Activated naive CD4-positive, alpha-beta T cell treated with anti-CD3 and anti-CD28 coated beads, Interleukin-2, amount 10 ng/mL, durations not matched to agents 7 days and 5 days (primary cell): Measurements from ENCODE around the gene C16orf78.

Experiments
- CTCF ChIA-PET: fragments of 350-600 bp; sonication (Branson Sonifier 250); formaldehyde crosslinking; loops from one replicate; lab custom pipeline; 2021; ENCODE audit warnings: antibody characterized with exemption; lab: Charles Lee
- DNase-seq: peaks from one replicate; pipeline ENCODE4 v3.0.0-alpha.2; 2020
- H3K27ac Mint-ChIP-seq: one replicate; pipeline ENCODE4 v1.8.0; 2021; ENCODE audit warnings: mild to moderate bottlenecking, moderate library complexity, mixed read lengths
- H3K27me3 Mint-ChIP-seq: one replicate; pipeline ENCODE4 v1.8.0; 2021; ENCODE audit warnings: mild to moderate bottlenecking, mixed read lengths
- H3K36me3 Mint-ChIP-seq: one replicate; pipeline ENCODE4 v1.8.0; 2021; ENCODE audit warnings: mixed read lengths
- H3K4me1 Mint-ChIP-seq: one replicate; pipeline ENCODE4 v1.8.0; 2021; ENCODE audit warnings: mixed read lengths
- H3K4me3 Mint-ChIP-seq: one replicate; pipeline ENCODE4 v1.8.0; 2021; ENCODE audit warnings: mild to moderate bottlenecking, moderate library complexity, mixed read lengths
- H3K9me3 Mint-ChIP-seq: one replicate; pipeline ENCODE4 v1.8.0; 2021; ENCODE audit warnings: mixed read lengths

Gene C16orf78

GRCh38 chr16:49416001-49416675 lies 42.5 kb downstream of the C16orf78 start:
- Mint-ChIP-seq H3K4me3 (no peak overlapping the region), H3K9me3 (no peaks in the 10 kb centered on the region)
- CTCF ChIA-PET: no interaction called here

GRCh38 chr16:49417354-49417753 lies 43.8 kb downstream of the C16orf78 start:
- H3K36me3 Mint-ChIP-seq: no peaks in the 10 kb centered on the region
- no peaks in the 10 kb centered on the region for H3K4me1 Mint-ChIP-seq
- CTCF ChIA-PET: interaction anchor here (1.4 to 1.6 kb wide), 2 partner anchors 9 to 176 kb away, joined by 4 to 6 read pairs; no protein-coding TSS in a partner anchor
- DNase-seq: no peak
- no peak overlapping the region for H3K4me3 Mint-ChIP-seq
- no peak overlapping the region for H3K27ac Mint-ChIP-seq
- H3K9me3 Mint-ChIP-seq: no peaks in the 10 kb centered on the region
- H3K27me3 Mint-ChIP-seq: peaks cover 11% of the 10 kb centered on the region

More at GRCh38 chr16:49416001-49416675, 42.5 kb downstream of the C16orf78 start:
- Mint-ChIP-seq H3K4me1 (no peaks in the 10 kb centered on the region), H3K36me3 (no peaks in the 10 kb centered on the region), H3K27ac (no peak overlapping the region), H3K27me3 (peaks cover 8% of the 10 kb centered on the region)
- DNase-seq: no peak

GRCh38 chr16:49419006-49419405 lies 45.4 kb downstream of the C16orf78 start:
- no peak overlapping the region for H3K27ac Mint-ChIP-seq
- peaks cover 7% of the 10 kb centered on the region for H3K27me3 Mint-ChIP-seq
- no peaks in the 10 kb centered on the region for H3K36me3 Mint-ChIP-seq
- H3K9me3 Mint-ChIP-seq: no peaks in the 10 kb centered on the region
- H3K4me3 Mint-ChIP-seq: no peak overlapping the region
- no peak for DNase-seq
- H3K4me1 Mint-ChIP-seq: no peaks in the 10 kb centered on the region
- CTCF ChIA-PET: interaction anchor here (0.6 kb wide), 1 partner anchor 475 kb away, joined by 3 read pairs; no protein-coding TSS in a partner anchor

GRCh38 chr16:49419862-49420261 lies 46.3 kb downstream of the C16orf78 start:
- Mint-ChIP-seq H3K27ac (no peak overlapping the region), H3K9me3 (no peaks in the 10 kb centered on the region), H3K4me3 (no peak overlapping the region), H3K27me3 (peaks cover 13% of the 10 kb centered on the region), H3K4me1 (no peaks in the 10 kb centered on the region), H3K36me3 (no peaks in the 10 kb centered on the region)
- CTCF ChIA-PET: no interaction called here
- no peak for DNase-seq

- Mint-ChIP-seq H3K9me3 (no peaks in the 10 kb centered on the region), H3K27me3 (peaks cover 18% of the 10 kb centered on the region), H3K4me1 (no peaks in the 10 kb centered on the region), H3K36me3 (no peaks in the 10 kb centered on the region), H3K27ac (no peak overlapping the region), H3K4me3 (no peak overlapping the region)
- DNase-seq: no peak
- CTCF ChIA-PET: no interaction called here
Measured at GRCh38 chr16:49422896-49423295, 49.3 kb downstream of the C16orf78 start.

- DNase-seq: no peak
- Mint-ChIP-seq H3K4me3 (no peak overlapping the region), H3K4me1 (no peaks in the 10 kb centered on the region), H3K9me3 (peaks cover 9% of the 10 kb centered on the region), H3K36me3 (no peaks in the 10 kb centered on the region), H3K27me3 (peaks cover 17% of the 10 kb centered on the region), H3K27ac (no peak overlapping the region)
- CTCF ChIA-PET: no interaction called here
Measured at GRCh38 chr16:49424961-49425360, 51.4 kb downstream of the C16orf78 start.

GRCh38 chr16:49427771-49428170 lies 54.2 kb downstream of the C16orf78 start:
- CTCF ChIA-PET: no interaction called here
- H3K9me3 Mint-ChIP-seq: peaks cover 9% of the 10 kb centered on the region
- no peaks in the 10 kb centered on the region for H3K4me1 Mint-ChIP-seq
- H3K27ac Mint-ChIP-seq: no peak overlapping the region
- no peaks in the 10 kb centered on the region for H3K36me3 Mint-ChIP-seq
- peaks cover 13% of the 10 kb centered on the region for H3K27me3 Mint-ChIP-seq
- peak; percentile 2 for DNase-seq
- H3K4me3 Mint-ChIP-seq: no peak overlapping the region

- H3K36me3 Mint-ChIP-seq: no peaks in the 10 kb centered on the region
- no peak overlapping the region for H3K4me3 Mint-ChIP-seq
- peaks cover 13% of the 10 kb centered on the region for H3K27me3 Mint-ChIP-seq
- no peaks in the 10 kb centered on the region for H3K4me1 Mint-ChIP-seq
- H3K9me3 Mint-ChIP-seq: peaks cover 9% of the 10 kb centered on the region
- no peak overlapping the region for H3K27ac Mint-ChIP-seq
- no peak for DNase-seq
- CTCF ChIA-PET: interaction anchor here (0.6 kb wide), 1 partner anchor 429 kb away, joined by 3 read pairs; no protein-coding TSS in a partner anchor
Measured at GRCh38 chr16:49428808-49429207, 55.2 kb downstream of the C16orf78 start.

GRCh38 chr16:49431040-49431439 lies 57.4 kb downstream of the C16orf78 start:
- H3K4me1 Mint-ChIP-seq: no peaks in the 10 kb centered on the region

GRCh38 chr16:49431591-49432290 lies 58.1 kb downstream of the C16orf78 start:
- no peaks in the 10 kb centered on the region for H3K36me3 Mint-ChIP-seq
- CTCF ChIA-PET: interaction anchor here (1.2 kb wide), 1 partner anchor 24 kb away, joined by 3 read pairs; no protein-coding TSS in a partner anchor
- no peak overlapping the region for H3K4me3 Mint-ChIP-seq
- H3K27ac Mint-ChIP-seq: no peak overlapping the region
- no peaks in the 10 kb centered on the region for H3K4me1 Mint-ChIP-seq
- peaks cover 9% of the 10 kb centered on the region for H3K9me3 Mint-ChIP-seq
- peak; percentile 1 for DNase-seq
- H3K27me3 Mint-ChIP-seq: peaks cover 15% of the 10 kb centered on the region

More at GRCh38 chr16:49431040-49431439, 57.4 kb downstream of the C16orf78 start:
- DNase-seq: peak; percentile 6
- H3K9me3 Mint-ChIP-seq: peaks cover 9% of the 10 kb centered on the region
- H3K27ac Mint-ChIP-seq: no peak overlapping the region
- H3K36me3 Mint-ChIP-seq: no peaks in the 10 kb centered on the region
- CTCF ChIA-PET: interaction anchor here (1.2 kb wide), 1 partner anchor 23 kb away, joined by 3 read pairs; no protein-coding TSS in a partner anchor
- peaks cover 8% of the 10 kb centered on the region for H3K27me3 Mint-ChIP-seq
- no peak overlapping the region for H3K4me3 Mint-ChIP-seq

- H3K9me3 Mint-ChIP-seq: no peaks in the 10 kb centered on the region
- DNase-seq: peak; percentile 6
- peaks cover 19% of the 10 kb centered on the region for H3K27me3 Mint-ChIP-seq
- no peaks in the 10 kb centered on the region for H3K4me1 Mint-ChIP-seq
- H3K27ac Mint-ChIP-seq: no peak overlapping the region
- CTCF ChIA-PET: no interaction called here
- H3K4me3 Mint-ChIP-seq: no peak overlapping the region
- no peaks in the 10 kb centered on the region for H3K36me3 Mint-ChIP-seq
Measured at GRCh38 chr16:49434733-49435132, 61.1 kb downstream of the C16orf78 start.

- H3K9me3 Mint-ChIP-seq: no peaks in the 10 kb centered on the region
- peak; percentile 0 for DNase-seq
- CTCF ChIA-PET: no interaction called here
- H3K4me1 Mint-ChIP-seq: peaks cover 11% of the 10 kb centered on the region
- no peak overlapping the region for H3K27ac Mint-ChIP-seq
- H3K36me3 Mint-ChIP-seq: no peaks in the 10 kb centered on the region
- H3K27me3 Mint-ChIP-seq: peaks cover 19% of the 10 kb centered on the region
- no peak overlapping the region for H3K4me3 Mint-ChIP-seq
Measured at GRCh38 chr16:49436181-49436580, 62.6 kb downstream of the C16orf78 start.

- Mint-ChIP-seq H3K36me3 (no peaks in the 10 kb centered on the region), H3K27ac (no peak overlapping the region), H3K9me3 (no peaks in the 10 kb centered on the region), H3K4me3 (no peak overlapping the region), H3K4me1 (peaks cover 23% of the 10 kb centered on the region), H3K27me3 (peaks cover 19% of the 10 kb centered on the region)
- CTCF ChIA-PET: no interaction called here
- peak; percentile 14 for DNase-seq
Measured at GRCh38 chr16:49437344-49437743, 63.7 kb downstream of the C16orf78 start.

GRCh38 chr16:49439050-49439449 lies 65.4 kb downstream of the C16orf78 start:
- CTCF ChIA-PET: interaction anchor here (0.8 kb wide), 1 partner anchor 154 kb away, joined by 3 read pairs; no protein-coding TSS in a partner anchor
- peaks cover 31% of the 10 kb centered on the region for H3K4me1 Mint-ChIP-seq
- no peak overlapping the region for H3K27ac Mint-ChIP-seq
- peaks cover 19% of the 10 kb centered on the region for H3K27me3 Mint-ChIP-seq
- H3K4me3 Mint-ChIP-seq: no peak overlapping the region
- DNase-seq: no peak
- H3K9me3 Mint-ChIP-seq: no peaks in the 10 kb centered on the region
- H3K36me3 Mint-ChIP-seq: no peaks in the 10 kb centered on the region
